Cardiac fibroblast (primary cell): ENCODE measurements around the gene CDC42EP3.

Source experiments
- DNase-seq, 2 donors: peaks; one replicate each; pipeline versions ENCODE4 v3.0.0 to v3.0.0-alpha.2; 2010; ENCODE audit warnings: low read depth in 2 of 2
- H3K4me3 ChIP-seq, 2 donors: replicated peaks in 1 of 2; 1 replicate in 1 of 2; 2 replicates in 1 of 2; pipeline ENCODE4 v1.5.1; 2011; ENCODE audit warnings: low read depth in 2 of 2, low read length in 2 of 2, mild to moderate bottlenecking in 2 of 2, moderate library complexity in 1 of 2
- TF ChIP-seq, protein P1 (sequence below): IDR thresholded peaks from one replicate; pipeline ENCODE4 v1.5.1; 2011; ENCODE audit warnings: low read depth, mild to moderate bottlenecking, low read length, inconsistent platforms

The CDC42EP3 gene

DNA sequence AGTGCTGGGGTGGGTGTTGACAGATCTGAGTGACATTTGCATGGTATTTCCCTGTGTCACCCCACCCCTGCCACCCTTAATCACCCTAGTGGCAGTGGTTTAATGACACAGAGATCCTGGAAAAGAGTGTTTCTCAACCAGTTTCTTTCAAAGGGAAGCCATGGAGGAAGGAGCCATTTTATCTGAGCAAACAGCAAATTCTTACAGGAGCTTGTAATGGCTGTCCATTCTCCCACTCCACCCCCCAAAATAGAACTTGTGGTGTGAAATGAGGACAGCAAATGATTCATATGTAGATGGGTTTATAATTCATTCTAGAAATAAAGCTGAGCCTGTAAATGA is 51.5 kb downstream of the CDC42EP3 start:
- TF ChIP-seq, protein P1, sequence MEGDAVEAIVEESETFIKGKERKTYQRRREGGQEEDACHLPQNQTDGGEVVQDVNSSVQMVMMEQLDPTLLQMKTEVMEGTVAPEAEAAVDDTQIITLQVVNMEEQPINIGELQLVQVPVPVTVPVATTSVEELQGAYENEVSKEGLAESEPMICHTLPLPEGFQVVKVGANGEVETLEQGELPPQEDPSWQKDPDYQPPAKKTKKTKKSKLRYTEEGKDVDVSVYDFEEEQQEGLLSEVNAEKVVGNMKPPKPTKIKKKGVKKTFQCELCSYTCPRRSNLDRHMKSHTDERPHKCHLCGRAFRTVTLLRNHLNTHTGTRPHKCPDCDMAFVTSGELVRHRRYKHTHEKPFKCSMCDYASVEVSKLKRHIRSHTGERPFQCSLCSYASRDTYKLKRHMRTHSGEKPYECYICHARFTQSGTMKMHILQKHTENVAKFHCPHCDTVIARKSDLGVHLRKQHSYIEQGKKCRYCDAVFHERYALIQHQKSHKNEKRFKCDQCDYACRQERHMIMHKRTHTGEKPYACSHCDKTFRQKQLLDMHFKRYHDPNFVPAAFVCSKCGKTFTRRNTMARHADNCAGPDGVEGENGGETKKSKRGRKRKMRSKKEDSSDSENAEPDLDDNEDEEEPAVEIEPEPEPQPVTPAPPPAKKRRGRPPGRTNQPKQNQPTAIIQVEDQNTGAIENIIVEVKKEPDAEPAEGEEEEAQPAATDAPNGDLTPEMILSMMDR = no peak
- H3K4me3 ChIP-seq = no peak overlapping the region
- DNase-seq = no peak

- H3K4me3 ChIP-seq = no peak overlapping the region
- TF ChIP-seq, protein P1 = no peak
- DNase-seq = no peak
Observed at GRCh38 chr2:37619230-37619958, 52.0 kb downstream of the CDC42EP3 start.

GRCh38 chr2:37618326-37618725 is 53.1 kb downstream of the CDC42EP3 start:
- TF ChIP-seq, protein P1 = no peak
- DNase-seq = no peak
- no peak overlapping the region for H3K4me3 ChIP-seq

GRCh38 chr2:37617119-37617892 is 54.1 kb downstream of the CDC42EP3 start:
- no peak for DNase-seq

DNA sequence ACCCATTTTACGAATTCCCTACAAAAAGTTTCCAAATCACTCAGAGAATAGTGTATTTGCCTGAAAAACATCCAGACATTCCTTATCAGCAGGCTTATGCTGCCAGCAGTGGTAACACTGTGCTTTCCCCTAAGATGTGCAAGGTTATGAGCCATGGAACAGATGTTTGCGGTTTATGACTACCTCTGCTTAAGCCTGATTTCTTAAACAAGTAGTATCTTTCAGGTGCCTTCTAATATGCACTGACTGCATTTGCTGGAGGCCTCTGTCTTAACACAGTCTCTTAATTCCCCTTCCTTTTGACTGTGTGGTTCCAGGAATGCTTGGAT is 54.8 kb downstream of the CDC42EP3 start:
- H3K4me3 ChIP-seq = no peak overlapping the region
- TF ChIP-seq, protein P1 = no peak
- peak; percentile 59 to 86 for DNase-seq

More at GRCh38 chr2:37617119-37617892, 54.1 kb downstream of the CDC42EP3 start:
- H3K4me3 ChIP-seq = no peak overlapping the region
- TF ChIP-seq, protein P1 = no peak

GRCh38 chr2:37615804-37616676 is 55.4 kb downstream of the CDC42EP3 start:
- no peak overlapping the region for H3K4me3 ChIP-seq
- TF ChIP-seq, protein P1 = no peak
- no peak for DNase-seq
